8988T (cell line): ENCODE measurements around the gene SEPTIN7.

Experiments used
- DNase-seq: peaks from one replicate; pipeline ENCODE4 v3.0.0; 2011

Gene SEPTIN7

GRCh38 chr7:35839860-35840854 is 39.3 kb downstream of the SEPTIN7 start:
- DNase-seq = no peak

- DNase-seq = no peak
Observed at GRCh38 chr7:35846816-35847412, 46.1 kb downstream of the SEPTIN7 start.

GRCh38 chr7:35848725-35849124 is 47.9 kb downstream of the SEPTIN7 start:
- no peak for DNase-seq

- DNase-seq = no peak
Observed at GRCh38 chr7:35849158-35849831, 48.4 kb downstream of the SEPTIN7 start.

GRCh38 chr7:35849954-35850353 is 49.1 kb downstream of the SEPTIN7 start:
- no peak for DNase-seq
